ENCODE results near the gene FRMD8.

The FRMD8 gene

GRCh38 chr11:65386307-65387140 is at the start of gene FRMD8:
FRMD8 (plus strand) TSS chr11:65386637; CDS start chr11:65387037, 400 bp downstream.
- in situ Hi-C loops (cut with HindIII; ENCODE audit: low sequenced_read_pairs), result no loop called here

GRCh38 chr11:65338676-65339075 is 47.8 kb upstream of the FRMD8 start:
- H3K4me3 ChIP-seq (ENCODE audit: low read depth, low read length), result no peak overlapping the region
- DNase-seq (ENCODE audit: low read depth), result no peak
- in situ Hi-C loops (cut with HindIII; ENCODE audit: low sequenced_read_pairs), result no loop called here
- TF ChIP-seq CTCF (IDR thresholded peaks at IDR 0.05; ENCODE audit: low read depth, low read length, missing control alignments), result no peak

More at GRCh38 chr11:65386307-65387140, at the start of gene FRMD8:
- DNase-seq (ENCODE audit: low read depth), result peak; percentile 13
- peak within 1 kb of the TSS; percentile 87 for H3K4me3 ChIP-seq (ENCODE audit: low read depth, low read length)
- no peak for TF ChIP-seq CTCF (IDR thresholded peaks at IDR 0.05; ENCODE audit: low read depth, low read length, missing control alignments)

GRCh38 chr11:65340226-65340625 is 46.2 kb upstream of the FRMD8 start:
- in situ Hi-C loops (cut with HindIII; ENCODE audit: low sequenced_read_pairs), result no loop called here
- no peak for DNase-seq (ENCODE audit: low read depth)
- no peak overlapping the region for H3K4me3 ChIP-seq (ENCODE audit: low read depth, low read length)
- TF ChIP-seq CTCF (IDR thresholded peaks at IDR 0.05; ENCODE audit: low read depth, low read length, missing control alignments), result no peak

- in situ Hi-C loops (cut with HindIII; ENCODE audit: low sequenced_read_pairs), result no loop called here
- DNase-seq (ENCODE audit: low read depth), result no peak
- TF ChIP-seq CTCF (IDR thresholded peaks at IDR 0.05; ENCODE audit: low read depth, low read length, missing control alignments), result no peak
Measured at GRCh38 chr11:65341856-65342255, 44.6 kb upstream of the FRMD8 start.

GRCh38 chr11:65351511-65351910 is 34.9 kb upstream of the FRMD8 start:
- no peak for TF ChIP-seq CTCF (IDR thresholded peaks at IDR 0.05; ENCODE audit: low read depth, low read length, missing control alignments)
- DNase-seq (ENCODE audit: low read depth), result no peak
- no peak overlapping the region for H3K4me3 ChIP-seq (ENCODE audit: low read depth, low read length)
- in situ Hi-C loops (cut with HindIII; ENCODE audit: low sequenced_read_pairs), result no loop called here

More at GRCh38 chr11:65341856-65342255, 44.6 kb upstream of the FRMD8 start:
- H3K4me3 ChIP-seq (ENCODE audit: low read depth, low read length), result no peak overlapping the region

- DNase-seq (ENCODE audit: low read depth), result no peak
- peak; percentile 34 for TF ChIP-seq CTCF (IDR thresholded peaks at IDR 0.05; ENCODE audit: low read depth, low read length, missing control alignments)
- H3K4me3 ChIP-seq (ENCODE audit: low read depth, low read length), result no peak overlapping the region
- in situ Hi-C loops (cut with HindIII; ENCODE audit: low sequenced_read_pairs), result no loop called here
Measured at GRCh38 chr11:65352783-65353182, 33.7 kb upstream of the FRMD8 start.
